ENCODE measurements around the gene C18orf63.

- TF ChIP-seq EZH2phosphoT487 (conservative IDR thresholded peaks at IDR 0.05; ENCODE audit: low read length) (no peak), CTCF (IDR thresholded peaks at IDR 0.05; ENCODE audit: insufficient read depth, low read length, poor library complexity, severe bottlenecking) (no peak)
Observed at GRCh38 chr18:74281011-74281979, 34.3 kb upstream of the C18orf63 start.

All from SU-DHL-6 (cell line).